Neural crest cell (in vitro differentiated cells): ENCODE data around the gene DYRK1B. TPM values are rescaled to one million over a fixed set of nuclear protein-coding genes. Genes with fewer than 3 reads are reported as not detected.

Experiments
- DNase-seq: peaks from one replicate; pipeline ENCODE4 v3.0.0; 2021; ENCODE audit warnings: low read depth, mixed read lengths, low spot score
- H3K27ac Mint-ChIP-seq: one replicate; pipeline ENCODE4 v1.8.0; 2021; ENCODE audit warnings: mild to moderate bottlenecking, mixed read lengths; ENCODE audit not compliant: unreplicated experiment
- H3K27me3 Mint-ChIP-seq: 2 replicates; pipeline ENCODE4 v1.8.0; 2021; ENCODE audit warnings: low read depth, mild to moderate bottlenecking, mixed read lengths
- H3K36me3 Mint-ChIP-seq: 2 replicates; pipeline ENCODE4 v1.8.0; 2021; ENCODE audit warnings: low read depth, mild to moderate bottlenecking, mixed read lengths
- H3K4me1 Mint-ChIP-seq: 2 replicates; pipeline ENCODE4 v1.8.0; 2021; ENCODE audit warnings: mixed read lengths
- H3K4me3 Mint-ChIP-seq: one replicate; pipeline ENCODE4 v1.8.0; 2021; ENCODE audit warnings: mild to moderate bottlenecking, mixed read lengths
- H3K9me3 Mint-ChIP-seq: 2 replicates; pipeline ENCODE4 v1.8.0; 2021; ENCODE audit warnings: mixed read lengths
- total RNA-seq: library from RNA; stranded (reverse); gene quantifications from 2 replicates; pipeline ENCODE4 v1.2.1, GENCODE V29; 2021
- TF ChIP-seq, protein P1 (sequence below): fragments of 200-600 bp; sonication (generic); conservative IDR thresholded peaks from 2 replicates; pipeline ENCODE4 v1.5.0; 2021; ENCODE audit warnings: antibody characterized with exemption, mild to moderate bottlenecking

DYRK1B gene
- total RNA-seq, 1 donor from 2014 or later: 44.9 TPM

DNA sequence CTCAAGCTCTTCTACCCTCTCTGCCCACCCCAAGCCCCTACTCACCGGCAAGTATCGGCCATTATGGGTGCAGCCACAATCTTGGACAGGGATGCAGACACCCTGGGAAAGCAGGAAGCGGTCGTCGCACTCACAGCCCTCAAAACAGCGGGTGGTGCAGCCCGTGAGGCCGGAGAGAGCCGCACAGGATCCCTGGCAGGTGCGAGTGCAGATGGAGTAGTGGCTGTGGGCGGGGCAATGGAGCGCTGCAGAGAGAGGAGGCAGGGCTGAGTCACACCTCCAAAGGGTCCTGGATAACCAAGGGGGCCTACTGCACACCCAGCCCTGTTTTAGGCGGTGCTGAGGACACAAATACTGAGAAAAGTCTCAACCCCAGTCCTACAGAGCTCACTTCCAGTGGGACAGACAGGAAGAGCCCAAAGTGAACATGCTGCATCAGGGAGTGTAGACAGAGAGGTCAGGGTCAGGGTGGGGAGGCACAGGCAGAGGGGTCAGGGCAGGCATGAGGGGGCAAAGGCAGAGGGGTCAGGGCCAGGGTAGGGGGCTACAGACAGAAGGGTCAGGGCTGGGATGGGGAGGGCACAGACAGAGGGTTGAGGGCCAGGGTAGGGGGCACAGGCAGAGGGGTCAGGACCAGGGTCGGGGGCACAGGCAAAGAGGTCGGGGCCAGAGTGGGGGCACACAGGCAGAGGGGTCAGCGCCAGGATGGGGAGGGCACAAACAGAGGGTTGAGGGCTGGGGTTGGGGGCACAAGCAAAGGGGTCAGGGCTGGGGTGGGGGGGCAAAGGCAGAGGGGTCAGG is 36.4 kb upstream of the DYRK1B start:
- Mint-ChIP-seq H3K4me1 (no peaks in the 10 kb centered on the region), H3K27ac (no peak overlapping the region), H3K4me3 (no peak overlapping the region), H3K27me3 (no peaks in the 10 kb centered on the region), H3K36me3 (no peaks in the 10 kb centered on the region), H3K9me3 (no peaks in the 10 kb centered on the region)
- TF ChIP-seq, protein P1, sequence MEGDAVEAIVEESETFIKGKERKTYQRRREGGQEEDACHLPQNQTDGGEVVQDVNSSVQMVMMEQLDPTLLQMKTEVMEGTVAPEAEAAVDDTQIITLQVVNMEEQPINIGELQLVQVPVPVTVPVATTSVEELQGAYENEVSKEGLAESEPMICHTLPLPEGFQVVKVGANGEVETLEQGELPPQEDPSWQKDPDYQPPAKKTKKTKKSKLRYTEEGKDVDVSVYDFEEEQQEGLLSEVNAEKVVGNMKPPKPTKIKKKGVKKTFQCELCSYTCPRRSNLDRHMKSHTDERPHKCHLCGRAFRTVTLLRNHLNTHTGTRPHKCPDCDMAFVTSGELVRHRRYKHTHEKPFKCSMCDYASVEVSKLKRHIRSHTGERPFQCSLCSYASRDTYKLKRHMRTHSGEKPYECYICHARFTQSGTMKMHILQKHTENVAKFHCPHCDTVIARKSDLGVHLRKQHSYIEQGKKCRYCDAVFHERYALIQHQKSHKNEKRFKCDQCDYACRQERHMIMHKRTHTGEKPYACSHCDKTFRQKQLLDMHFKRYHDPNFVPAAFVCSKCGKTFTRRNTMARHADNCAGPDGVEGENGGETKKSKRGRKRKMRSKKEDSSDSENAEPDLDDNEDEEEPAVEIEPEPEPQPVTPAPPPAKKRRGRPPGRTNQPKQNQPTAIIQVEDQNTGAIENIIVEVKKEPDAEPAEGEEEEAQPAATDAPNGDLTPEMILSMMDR: no peak
- no peak for DNase-seq

DNA sequence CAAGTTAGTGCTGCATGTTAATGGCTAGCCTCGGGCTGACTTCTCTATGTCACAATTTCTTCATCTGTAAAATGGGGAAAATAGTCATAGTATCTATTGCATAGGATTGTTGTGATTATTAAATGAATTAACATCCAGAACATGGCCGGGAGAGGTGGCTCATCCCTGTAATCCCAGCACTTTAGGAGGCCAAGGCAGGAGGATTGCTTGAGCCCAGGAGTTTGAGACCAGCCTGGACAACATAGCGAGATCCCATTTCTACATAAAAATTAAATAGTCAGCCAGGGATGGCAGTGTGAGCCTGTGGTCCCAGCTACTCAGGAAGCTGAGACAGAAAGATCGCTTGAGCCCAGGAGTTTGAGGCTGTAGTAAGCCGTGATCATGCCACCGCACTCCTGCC is 34.0 kb upstream of the DYRK1B start:
- DNase-seq: no peak
- TF ChIP-seq, protein P1: no peak
- peaks cover 9% of the 10 kb centered on the region for H3K27me3 Mint-ChIP-seq
- no peaks in the 10 kb centered on the region for H3K4me1 Mint-ChIP-seq
- no peak overlapping the region for H3K4me3 Mint-ChIP-seq
- no peaks in the 10 kb centered on the region for H3K36me3 Mint-ChIP-seq
- no peak overlapping the region for H3K27ac Mint-ChIP-seq
- H3K9me3 Mint-ChIP-seq: no peaks in the 10 kb centered on the region

DNA sequence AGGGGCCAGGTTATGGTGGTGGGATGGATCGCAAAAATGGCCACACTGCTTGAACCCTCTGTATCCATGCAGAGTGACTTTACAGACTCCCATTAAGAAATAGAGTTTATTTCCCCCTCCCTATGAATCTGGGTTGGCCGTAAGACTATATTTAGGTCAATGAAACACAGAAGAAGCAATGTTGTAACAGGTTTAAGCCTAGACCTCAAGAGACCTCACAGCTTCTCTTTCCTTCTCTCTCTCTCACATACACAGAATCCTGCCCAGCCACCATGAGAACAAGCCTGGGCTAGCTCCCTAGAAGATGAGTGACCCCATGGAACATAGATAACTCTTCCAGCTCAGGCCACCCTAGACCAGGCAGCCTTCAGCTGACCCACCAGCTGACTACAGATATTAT is 33.2 kb upstream of the DYRK1B start:
- no peaks in the 10 kb centered on the region for H3K36me3 Mint-ChIP-seq
- no peak overlapping the region for H3K4me3 Mint-ChIP-seq
- H3K27ac Mint-ChIP-seq: no peak overlapping the region
- H3K9me3 Mint-ChIP-seq: no peaks in the 10 kb centered on the region
- DNase-seq: no peak
- TF ChIP-seq, protein P1: no peak
- H3K4me1 Mint-ChIP-seq: no peaks in the 10 kb centered on the region
- H3K27me3 Mint-ChIP-seq: peaks cover 11% of the 10 kb centered on the region

DNA sequence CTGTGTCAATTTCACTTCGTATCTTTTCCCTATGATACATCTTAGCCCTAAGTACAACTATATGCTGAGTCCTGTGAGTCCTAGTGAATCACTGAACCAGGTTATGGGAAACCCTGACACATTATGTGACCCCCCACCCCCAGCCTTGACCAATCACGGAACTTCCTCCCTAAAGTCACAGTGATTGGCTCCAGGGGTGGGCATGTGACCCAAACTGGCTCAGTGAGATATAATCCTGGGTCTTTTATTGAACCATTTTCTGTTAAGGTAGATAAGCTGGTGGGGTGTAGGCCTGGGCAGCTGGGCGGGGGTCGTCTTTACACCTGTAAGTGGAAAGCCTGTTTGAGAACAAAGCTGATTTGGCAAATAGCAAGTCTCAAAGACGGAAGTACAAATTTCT is 32.0 kb upstream of the DYRK1B start:
- H3K4me3 Mint-ChIP-seq: no peak overlapping the region
- no peak for DNase-seq
- TF ChIP-seq, protein P1: no peak
- H3K27ac Mint-ChIP-seq: no peak overlapping the region
- H3K4me1 Mint-ChIP-seq: no peaks in the 10 kb centered on the region
- no peaks in the 10 kb centered on the region for H3K36me3 Mint-ChIP-seq
- peaks cover 11% of the 10 kb centered on the region for H3K27me3 Mint-ChIP-seq
- no peaks in the 10 kb centered on the region for H3K9me3 Mint-ChIP-seq

DNA sequence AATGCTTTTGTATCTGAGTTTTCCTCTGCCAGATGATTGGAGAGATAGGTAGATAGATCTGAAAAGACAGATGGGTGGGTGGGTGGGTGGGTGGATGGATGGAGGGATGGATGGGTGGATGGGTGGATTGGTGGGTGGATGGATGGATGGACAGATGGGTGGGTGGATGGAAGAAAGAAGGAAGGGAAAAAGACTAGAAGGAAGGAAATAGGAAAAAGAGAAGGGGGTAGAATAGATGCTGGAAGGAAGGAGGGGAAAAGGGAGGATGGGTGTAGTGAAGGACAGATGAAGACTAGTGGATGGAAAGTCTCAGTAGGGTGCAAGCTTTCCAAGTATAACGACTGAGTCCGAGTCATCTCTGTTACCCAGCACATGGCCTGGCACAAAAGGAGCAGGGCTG is 31.2 kb upstream of the DYRK1B start:
- Mint-ChIP-seq H3K4me1 (no peaks in the 10 kb centered on the region), H3K27me3 (peaks cover 11% of the 10 kb centered on the region), H3K4me3 (no peak overlapping the region), H3K36me3 (no peaks in the 10 kb centered on the region), H3K27ac (no peak overlapping the region), H3K9me3 (no peaks in the 10 kb centered on the region)
- TF ChIP-seq, protein P1: no peak
- no peak for DNase-seq
